ENCODE data around the gene NVL.

GRCh38 chr1:224333309-224333926 lies 3.4 kb upstream of the NVL start:
- TF ChIP-seq CTCF (IDR thresholded peaks at IDR 0.05; ENCODE audit: insufficient read depth, low read depth, low read length) (peak; percentile 74), EZH2 (IDR thresholded peaks at IDR 0.05; ENCODE audit: insufficient read depth, low read length) (no peak)

Data from astrocyte (in vitro differentiated cells and primary cell).